Measurements from ENCODE around the gene PPOX. TPM values are rescaled to one million over a fixed set of nuclear protein-coding genes. Genes with fewer than 3 reads are reported as not detected.
A peak's percentile ranks its signal among the peaks of the same experiment; 100 is the strongest.

PPOX gene
- total RNA-seq: 10 to 100 TPM; 32.9 to 33.2 TPM

DNA sequence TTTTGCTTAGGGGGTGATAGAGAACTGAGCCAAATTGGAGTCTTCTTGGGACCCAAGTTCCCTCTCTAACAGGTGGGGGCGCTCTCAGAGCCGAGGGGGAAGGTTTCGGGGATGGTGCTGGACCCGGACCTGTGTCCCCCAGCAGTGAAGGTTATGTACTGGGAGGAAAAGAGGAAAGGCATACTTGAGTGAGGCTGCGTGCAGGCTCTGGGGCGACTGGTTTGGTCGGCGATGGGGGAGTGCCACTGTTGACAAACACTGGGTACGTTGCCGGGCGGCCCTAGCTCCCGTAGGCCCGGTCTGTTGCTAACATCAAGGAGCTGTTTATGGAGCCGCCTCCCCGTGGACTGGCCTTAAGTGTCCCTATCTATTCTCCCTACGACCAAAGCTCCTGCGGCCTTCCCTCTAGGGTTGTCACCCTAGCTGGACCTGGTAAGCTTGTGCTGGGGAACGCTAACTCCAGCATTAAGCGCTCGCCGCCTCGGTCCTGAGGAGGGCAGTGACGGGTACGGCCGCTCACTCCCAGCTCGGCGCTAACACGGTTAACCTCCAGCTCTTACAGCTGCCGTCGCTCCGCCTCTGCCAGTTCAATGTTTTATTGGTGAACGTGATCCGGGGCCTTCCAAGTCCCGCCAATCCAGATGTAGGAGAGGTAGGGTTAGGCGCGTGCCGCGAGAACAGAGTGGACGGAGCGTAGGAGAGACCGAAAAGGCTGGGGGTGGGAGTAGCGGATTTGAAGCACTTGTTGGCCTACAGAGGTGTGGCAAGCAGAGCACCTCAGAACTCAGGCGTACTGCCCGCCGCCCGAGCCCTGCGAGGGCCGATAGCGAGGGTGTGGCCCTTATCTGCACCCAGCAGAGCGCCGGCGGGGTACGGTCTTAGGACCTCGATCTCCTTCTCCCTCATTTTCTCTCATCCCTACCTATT lies at the start of gene PPOX:
PPOX (plus strand) TSS at position 685 of the 927 bp plus-strand sequence. CDS start 422 bp downstream, outside the sequence.
- H3K36me3 Mint-ChIP-seq (ENCODE audit: low read depth): peaks cover 43% of the 10 kb centered on the region
- DNase-seq: peak; percentile 96
- ChIA-PET CTCF (interaction anchor here (0.6 to 4.4 kb wide), 41 partner anchors 9 to 373 kb away, joined by 3 to 69 read pairs (median 5); partner anchors contain the start of genes ADAMTS4, APOA2, B4GALT3 and DEDD), POLR2A (interaction anchor here (0.7 to 5.0 kb wide), 22 partner anchors 9 to 225 kb away, joined by 3 to 69 read pairs (median 7); partner anchors contain the start of genes ARHGAP30, B4GALT3, DEDD and KLHDC9)
- H3K9me3 Mint-ChIP-seq: no peaks in the 10 kb centered on the region
- H3K27me3 Mint-ChIP-seq: no peaks in the 10 kb centered on the region
- peak within 1 kb of the TSS; percentile 88 for H3K4me3 Mint-ChIP-seq
- peak within 1 kb of the TSS; percentile 94 for H3K27ac Mint-ChIP-seq
- peaks cover 49% of the 10 kb centered on the region for H3K4me1 Mint-ChIP-seq

DNA sequence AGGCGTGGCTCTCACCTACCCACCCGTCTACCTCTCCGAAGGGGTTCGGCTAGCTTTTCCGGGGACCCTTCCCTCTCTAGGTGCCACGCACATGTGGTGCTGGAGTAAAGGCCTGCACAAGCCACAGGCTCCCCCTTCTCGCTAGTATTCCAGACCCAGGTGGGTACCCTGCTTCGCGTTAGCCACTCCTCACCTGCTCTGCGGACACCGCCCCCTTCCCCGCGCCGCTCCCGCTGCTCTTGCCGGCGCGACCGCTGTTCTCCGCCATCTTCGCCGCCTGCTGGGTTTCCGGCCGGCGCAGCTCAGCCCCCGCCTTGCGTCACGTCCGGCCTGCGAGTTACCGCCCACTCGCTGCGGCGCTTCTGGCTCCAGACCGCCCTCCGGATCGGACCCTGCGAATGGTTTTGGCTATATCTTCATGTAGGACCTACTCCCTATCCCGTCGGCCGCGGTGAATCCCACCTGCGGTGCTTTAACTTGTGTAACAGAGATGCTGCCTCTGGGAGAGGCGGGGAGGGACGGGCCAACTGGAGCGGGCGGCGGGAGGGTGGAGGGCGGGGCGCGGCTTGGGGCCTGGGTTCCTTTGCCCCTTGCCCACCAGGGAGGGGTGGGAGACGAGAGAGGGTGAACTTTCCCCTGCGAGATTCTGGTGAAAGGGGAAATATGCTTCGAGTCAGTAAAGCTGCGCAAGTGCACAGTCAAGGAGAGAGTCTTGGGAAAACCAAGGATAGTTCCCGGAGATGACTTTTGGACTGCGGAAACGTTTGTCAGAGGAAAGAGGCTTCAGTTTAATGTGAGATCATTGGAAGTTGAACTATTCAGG lies 48.3 kb upstream of the PPOX start, which contains the start of the genes NIT1 and PFDN2:
NIT1 (plus strand) TSS at position 347 of the 823 bp plus-strand sequence; CDS start at position 419, 72 bp downstream.
PFDN2 (minus strand) TSS at position 279 of the 823 bp plus-strand sequence; CDS start at position 268, 11 bp downstream.
- no peaks in the 10 kb centered on the region for H3K27me3 Mint-ChIP-seq
- DNase-seq: peak; percentile 89
- peaks cover 63% of the 10 kb centered on the region for H3K36me3 Mint-ChIP-seq (ENCODE audit: low read depth)
- H3K27ac Mint-ChIP-seq: peak within 1 kb of the TSS; percentile 95
- CTCF ChIA-PET: interaction anchor here (0.5 to 3.4 kb wide), 13 partner anchors 10 to 264 kb away, joined by 3 to 21 read pairs (median 4); partner anchors contain the start of genes ARHGAP30, DEDD, KLHDC9 and TOMM40L
- H3K4me3 Mint-ChIP-seq: peak within 1 kb of the TSS; percentile 93
- peaks cover 66% of the 10 kb centered on the region for H3K4me1 Mint-ChIP-seq
- no peaks in the 10 kb centered on the region for H3K9me3 Mint-ChIP-seq
- POLR2A ChIA-PET: interaction anchor here (0.8 to 3.7 kb wide), 24 partner anchors 10 to 491 kb away, joined by 3 to 27 read pairs (median 6); partner anchors contain the start of genes B4GALT3, F11R, KLHDC9 and NDUFS2

DNA sequence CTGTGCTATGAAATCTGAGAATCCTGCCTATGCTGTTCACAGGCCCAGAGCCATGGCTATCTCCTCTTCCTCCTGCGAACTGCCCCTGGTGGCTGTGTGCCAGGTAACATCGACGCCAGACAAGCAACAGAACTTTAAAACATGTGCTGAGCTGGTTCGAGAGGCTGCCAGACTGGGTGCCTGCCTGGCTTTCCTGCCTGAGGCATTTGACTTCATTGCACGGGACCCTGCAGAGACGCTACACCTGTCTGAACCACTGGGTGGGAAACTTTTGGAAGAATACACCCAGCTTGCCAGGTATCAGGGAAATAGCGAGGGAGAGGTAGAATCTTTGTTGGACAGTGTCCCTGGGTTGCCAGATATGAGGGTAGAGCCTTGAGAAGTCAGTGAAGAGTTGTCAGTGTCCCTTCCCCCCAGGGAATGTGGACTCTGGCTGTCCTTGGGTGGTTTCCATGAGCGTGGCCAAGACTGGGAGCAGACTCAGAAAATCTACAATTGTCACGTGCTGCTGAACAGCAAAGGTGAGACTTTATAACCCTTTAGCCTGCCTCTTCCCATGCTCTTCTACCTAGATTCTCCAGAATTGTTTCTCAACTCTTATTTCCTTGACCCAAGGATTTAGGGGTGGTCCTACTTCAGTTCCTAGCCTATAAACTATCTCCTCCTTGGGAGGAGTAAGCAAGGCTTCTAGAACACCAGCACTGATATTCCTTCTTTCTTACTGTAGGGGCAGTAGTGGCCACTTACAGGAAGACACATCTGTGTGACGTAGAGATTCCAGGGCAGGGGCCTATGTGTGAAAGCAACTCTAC lies 46.9 kb upstream of the PPOX start:
- H3K4me1 Mint-ChIP-seq: peaks cover 53% of the 10 kb centered on the region

DNA sequence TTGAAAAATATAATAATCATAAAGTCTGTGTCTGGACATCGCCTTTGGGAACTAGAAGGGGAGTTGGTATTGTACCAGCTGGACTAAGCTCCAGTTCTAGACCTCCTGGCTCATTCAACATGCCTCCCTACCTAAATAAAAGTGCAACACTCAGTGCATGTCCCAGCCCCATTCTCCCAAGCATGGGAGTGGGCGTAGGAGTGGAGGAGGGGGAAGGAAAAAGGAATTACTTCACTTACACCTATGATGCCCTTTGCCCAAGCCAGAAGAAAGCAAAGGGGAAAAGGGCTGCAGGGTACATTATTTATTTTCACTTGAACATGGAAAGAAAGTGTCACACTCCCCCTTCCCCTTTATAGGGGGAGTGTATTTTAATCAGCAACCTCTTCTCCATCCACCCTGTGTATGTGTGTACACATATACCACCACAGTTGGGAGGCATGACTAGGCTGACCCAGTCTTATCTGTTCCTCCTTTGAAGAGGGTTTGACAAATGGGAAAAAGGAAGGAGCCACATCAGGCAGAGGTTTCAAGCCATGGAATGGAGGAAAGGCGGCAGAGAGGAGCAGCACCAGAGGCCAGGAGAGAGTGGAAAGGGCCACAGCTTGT lies 45.1 kb upstream of the PPOX start:
- ChIA-PET POLR2A (interaction anchor here (1.5 kb wide), 1 partner anchor 33 kb away, joined by 5 read pairs; the partner anchor contains the start of gene UFC1), CTCF (interaction anchor here (0.8 kb wide), 1 partner anchor 105 kb away, joined by 3 read pairs; the partner anchor contains the start of gene TOMM40L)
- H3K4me1 Mint-ChIP-seq: peaks cover 40% of the 10 kb centered on the region
- H3K27ac Mint-ChIP-seq: no peak overlapping the region
- H3K27me3 Mint-ChIP-seq: no peaks in the 10 kb centered on the region
- no peak overlapping the region for H3K4me3 Mint-ChIP-seq
- H3K36me3 Mint-ChIP-seq (ENCODE audit: low read depth): peaks cover 71% of the 10 kb centered on the region
- no peak for DNase-seq
- H3K9me3 Mint-ChIP-seq: no peaks in the 10 kb centered on the region

More for the DNA sequence above, 46.9 kb upstream of the PPOX start:
- H3K27ac Mint-ChIP-seq: peak overlapping the region; percentile 95
- peak overlapping the region; percentile 93 for H3K4me3 Mint-ChIP-seq
- ChIA-PET CTCF (interaction anchor here (0.9 to 3.4 kb wide), 4 partner anchors 15 to 78 kb away, joined by 3 to 21 read pairs (median 6); partner anchors contain the start of genes ARHGAP30 and DEDD), POLR2A (interaction anchor here (1.3 to 3.5 kb wide), 5 partner anchors 8 to 82 kb away, joined by 5 to 21 read pairs (median 12); partner anchors contain the start of genes NDUFS2, PPOX, UFC1 and USF1)
- peak; percentile 66 for DNase-seq
- no peaks in the 10 kb centered on the region for H3K9me3 Mint-ChIP-seq
- H3K27me3 Mint-ChIP-seq: no peaks in the 10 kb centered on the region
- H3K36me3 Mint-ChIP-seq (ENCODE audit: low read depth): peaks cover 63% of the 10 kb centered on the region

DNA sequence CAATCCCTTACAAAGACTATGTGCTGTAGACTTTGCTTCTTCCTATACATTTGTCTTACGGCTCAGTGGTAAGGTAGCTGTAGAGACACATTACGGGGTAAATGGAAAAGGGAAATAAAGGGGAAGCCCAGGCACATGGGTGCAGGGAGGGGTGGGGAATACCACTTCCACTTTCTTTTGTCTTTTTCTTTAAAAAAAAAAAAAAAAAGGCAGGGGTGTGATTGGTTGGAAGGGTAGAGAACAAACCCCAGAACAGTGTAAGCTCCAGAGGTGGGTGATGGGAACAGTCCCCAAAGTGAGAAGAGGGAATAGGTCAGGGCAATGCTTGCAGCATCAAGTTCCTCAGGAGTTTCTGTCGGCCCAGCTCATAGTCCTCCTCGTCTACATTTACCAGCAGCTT lies 44.4 kb upstream of the PPOX start:
- Mint-ChIP-seq H3K4me3 (no peak overlapping the region), H3K4me1 (peaks cover 37% of the 10 kb centered on the region), H3K27ac (no peak overlapping the region), H3K36me3 (ENCODE audit: low read depth) (peaks cover 76% of the 10 kb centered on the region), H3K9me3 (no peaks in the 10 kb centered on the region), H3K27me3 (no peaks in the 10 kb centered on the region)
- ChIA-PET POLR2A (interaction anchor here (1.4 to 1.5 kb wide), 2 partner anchors 32 to 76 kb away, joined by 3 to 5 read pairs; partner anchors contain the start of genes UFC1 and USF1), CTCF (no interaction called here)
- no peak for DNase-seq

DNA sequence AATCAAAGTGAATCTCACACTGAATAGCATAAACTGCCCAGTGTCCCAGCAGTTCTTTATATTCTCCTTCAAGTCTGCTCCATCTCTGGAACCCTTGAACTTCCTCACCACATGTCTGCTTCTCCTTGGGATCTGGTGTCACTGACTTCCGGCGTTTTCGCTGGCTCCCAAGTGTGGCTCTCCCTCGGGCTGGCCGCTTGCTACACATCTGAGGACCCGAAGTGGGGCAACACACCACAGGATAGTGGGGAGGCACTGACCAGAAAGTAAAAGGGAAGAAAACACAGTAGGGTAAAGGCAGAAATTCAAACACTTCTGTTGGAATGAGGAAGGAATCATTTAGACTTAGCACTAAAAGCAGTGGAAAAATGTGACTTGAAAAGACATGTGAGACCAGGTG lies 43.3 kb upstream of the PPOX start:
- Mint-ChIP-seq H3K27me3 (no peaks in the 10 kb centered on the region), H3K4me3 (no peak overlapping the region), H3K27ac (no peak overlapping the region), H3K4me1 (peaks cover 45% of the 10 kb centered on the region), H3K36me3 (ENCODE audit: low read depth) (peaks cover 80% of the 10 kb centered on the region), H3K9me3 (no peaks in the 10 kb centered on the region)
- ChIA-PET CTCF (interaction anchor here (0.7 kb wide), 1 partner anchor 58 kb away, joined by 3 read pairs; no protein-coding TSS in a partner anchor), POLR2A (interaction anchor here (1.4 kb wide), 1 partner anchor 77 kb away, joined by 3 read pairs; the partner anchor contains the start of gene USF1)
- no peak for DNase-seq

DNA sequence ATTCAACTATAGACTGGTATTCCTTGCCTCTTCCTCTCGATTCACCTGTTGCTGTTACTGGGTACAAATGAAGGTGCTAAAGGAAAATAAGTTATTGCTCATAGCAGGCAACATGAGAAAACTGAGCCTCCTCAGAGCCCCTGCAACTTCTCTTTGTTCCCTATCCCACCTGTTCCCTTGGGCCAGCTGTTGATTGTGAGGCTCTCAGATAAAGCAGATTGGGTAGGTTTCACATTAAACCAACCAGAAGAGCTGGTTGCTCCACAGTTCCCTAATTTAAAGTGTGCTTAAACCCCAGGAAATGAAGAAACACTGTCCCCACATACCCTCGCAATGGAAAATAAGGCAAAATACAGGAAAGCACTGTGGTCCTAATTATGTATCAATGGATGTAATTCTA lies 38.6 kb upstream of the PPOX start:
- H3K9me3 Mint-ChIP-seq: no peaks in the 10 kb centered on the region
- ChIA-PET CTCF (interaction anchor here (1.1 to 1.7 kb wide), 2 partner anchors 10 to 292 kb away, joined by 3 to 7 read pairs; partner anchors contain the start of genes NIT1 and PFDN2), POLR2A (interaction anchor here (1.0 to 1.7 kb wide), 3 partner anchors 9 to 82 kb away, joined by 3 to 12 read pairs (median 3); partner anchors contain the start of genes NIT1, PFDN2, PPOX and USF1)
- H3K27ac Mint-ChIP-seq: no peak overlapping the region
- H3K4me3 Mint-ChIP-seq: no peak overlapping the region
- H3K36me3 Mint-ChIP-seq (ENCODE audit: low read depth): peaks cover 75% of the 10 kb centered on the region
- H3K4me1 Mint-ChIP-seq: peaks cover 53% of the 10 kb centered on the region
- DNase-seq: no peak
- H3K27me3 Mint-ChIP-seq: no peaks in the 10 kb centered on the region

DNA sequence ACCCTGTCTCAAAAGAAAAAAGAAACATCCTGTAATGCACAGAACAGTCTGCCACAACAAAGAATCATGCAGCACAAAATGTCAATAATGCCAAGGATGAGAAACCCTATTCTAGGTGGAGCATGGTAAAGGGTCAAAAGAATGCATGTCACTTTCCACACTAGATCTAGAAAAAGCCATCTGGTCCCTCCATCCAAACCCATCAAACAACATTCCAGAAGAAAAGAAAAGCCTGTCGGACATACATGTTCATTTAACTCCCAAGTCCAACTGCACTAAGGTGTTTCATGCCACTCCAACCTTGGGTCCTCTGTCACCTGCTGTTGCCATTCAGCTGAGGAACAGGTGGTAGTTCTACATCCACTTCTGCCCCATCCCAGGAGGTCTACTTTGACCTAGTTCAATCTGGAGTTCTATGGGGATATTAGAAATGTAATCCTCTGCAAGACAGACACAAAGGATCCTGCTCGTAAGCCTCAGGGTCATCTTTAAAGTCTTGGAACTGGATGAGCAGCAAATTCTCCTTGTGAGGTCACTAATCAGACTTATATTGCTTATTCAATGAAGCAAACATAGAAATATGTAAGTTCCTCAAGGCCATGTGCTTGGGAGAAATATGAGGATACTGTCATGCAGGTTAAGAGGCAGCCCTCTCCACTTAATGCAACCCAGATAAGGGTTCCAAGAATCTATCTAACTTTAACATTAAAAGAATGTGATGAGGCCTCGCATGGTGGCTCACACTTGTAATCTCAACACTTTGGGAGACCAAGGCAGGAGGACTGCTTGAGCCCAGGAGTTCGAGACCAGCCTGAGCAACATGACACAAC lies 37.4 kb upstream of the PPOX start:
- Mint-ChIP-seq H3K27ac (peak overlapping the region; percentile 3), H3K4me1 (peaks cover 53% of the 10 kb centered on the region), H3K36me3 (ENCODE audit: low read depth) (peaks cover 64% of the 10 kb centered on the region), H3K9me3 (no peaks in the 10 kb centered on the region), H3K4me3 (no peak overlapping the region), H3K27me3 (no peaks in the 10 kb centered on the region)
- POLR2A ChIA-PET: interaction anchor here (1.2 to 1.7 kb wide), 2 partner anchors 11 to 83 kb away, joined by 3 to 12 read pairs; partner anchors contain the start of genes NIT1, PFDN2 and USF1
- no peak for DNase-seq
- CTCF ChIA-PET: interaction anchor here (0.7 to 1.7 kb wide), 4 partner anchors 11 to 456 kb away, joined by 3 to 7 read pairs (median 4); partner anchors contain the start of genes KLHDC9, NIT1 and PFDN2

DNA sequence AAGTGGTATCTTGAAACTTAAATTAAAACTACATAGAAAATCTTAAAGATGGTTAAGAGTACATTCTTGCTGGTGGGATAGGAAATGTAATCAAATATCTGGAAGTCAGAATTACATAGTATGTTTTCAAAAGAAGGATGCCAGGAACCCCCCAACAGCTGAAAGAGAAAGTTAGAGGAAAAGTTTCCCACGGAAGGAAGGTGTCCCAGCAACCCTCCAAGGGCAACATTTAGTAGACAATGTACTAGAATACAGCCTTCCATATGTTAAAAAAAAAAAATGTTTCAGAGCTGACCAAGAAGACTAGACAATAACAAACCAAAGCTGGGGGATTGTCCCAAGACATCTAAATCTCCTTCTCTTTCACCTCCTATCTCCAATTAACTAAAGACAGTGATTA lies 36.0 kb upstream of the PPOX start:
- H3K27ac Mint-ChIP-seq: peak overlapping the region; percentile 11
- POLR2A ChIA-PET: interaction anchor here (0.6 kb wide), 1 partner anchor 33 kb away, joined by 3 read pairs; no protein-coding TSS in a partner anchor
- H3K9me3 Mint-ChIP-seq: no peaks in the 10 kb centered on the region
- H3K27me3 Mint-ChIP-seq: no peaks in the 10 kb centered on the region
- no peak for DNase-seq
- CTCF ChIA-PET: interaction anchor here (1.3 to 1.4 kb wide), 2 partner anchors 11 to 36 kb away, joined by 3 read pairs; partner anchors contain the start of gene PPOX
- H3K4me1 Mint-ChIP-seq: peaks cover 56% of the 10 kb centered on the region
- H3K36me3 Mint-ChIP-seq (ENCODE audit: low read depth): peaks cover 55% of the 10 kb centered on the region
- no peak overlapping the region for H3K4me3 Mint-ChIP-seq

Data from activated CD4-positive, alpha-beta memory T cell treated with anti-CD3 and anti-CD28 coated beads, Interleukin-2, amount 10 ng/mL, durations not matched to agents 7 days and 5 days (primary cell).